Skeletal muscle cell (primary cell): ENCODE results near the gene CLPTM1L.

Experiments
- DNase-seq: peaks from one replicate; pipeline ENCODE4 v3.0.0-alpha.2; 2010; ENCODE audit warnings: low read depth
- H3K4me3 ChIP-seq: 2 replicates; pipeline ENCODE4 v1.5.1; 2011; ENCODE audit warnings: low read depth, mild to moderate bottlenecking, control low read depth, low read length, moderate library complexity

CLPTM1L gene

GRCh38 chr5:1319436-1320256, 25.3 kb downstream of the CLPTM1L start:
- no peak for DNase-seq
- H3K4me3 ChIP-seq, result no peak overlapping the region

DNA sequence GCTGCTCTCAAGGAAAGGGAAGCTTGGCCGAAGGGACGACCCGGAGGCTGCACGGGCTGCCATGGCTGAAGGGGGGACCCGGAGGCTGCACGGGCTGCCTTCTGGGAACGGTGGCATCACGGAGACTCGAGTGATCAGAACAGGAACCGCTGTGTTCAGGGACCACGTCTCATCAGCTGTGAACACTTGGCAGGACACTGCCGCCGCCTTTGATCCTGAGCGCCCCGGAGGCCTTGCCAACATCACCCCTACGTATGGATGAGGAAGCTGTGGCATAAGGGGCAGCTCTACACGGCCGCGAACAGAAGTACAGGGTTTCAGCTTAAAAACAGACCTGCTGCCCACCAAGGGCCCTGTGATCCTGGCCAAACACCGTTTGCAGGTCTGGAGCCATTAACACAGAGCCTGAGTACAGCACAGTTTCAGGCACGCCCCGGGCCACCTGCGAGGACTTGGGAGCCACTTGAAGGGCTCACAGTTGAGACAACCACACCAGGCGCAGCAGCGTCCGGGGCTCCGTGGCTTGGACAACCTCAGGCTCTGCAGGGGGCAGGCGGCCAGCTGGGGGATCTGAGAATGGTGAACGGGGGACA, 26.1 kb downstream of the CLPTM1L start:
- no peak overlapping the region for H3K4me3 ChIP-seq
- DNase-seq, result no peak

DNA sequence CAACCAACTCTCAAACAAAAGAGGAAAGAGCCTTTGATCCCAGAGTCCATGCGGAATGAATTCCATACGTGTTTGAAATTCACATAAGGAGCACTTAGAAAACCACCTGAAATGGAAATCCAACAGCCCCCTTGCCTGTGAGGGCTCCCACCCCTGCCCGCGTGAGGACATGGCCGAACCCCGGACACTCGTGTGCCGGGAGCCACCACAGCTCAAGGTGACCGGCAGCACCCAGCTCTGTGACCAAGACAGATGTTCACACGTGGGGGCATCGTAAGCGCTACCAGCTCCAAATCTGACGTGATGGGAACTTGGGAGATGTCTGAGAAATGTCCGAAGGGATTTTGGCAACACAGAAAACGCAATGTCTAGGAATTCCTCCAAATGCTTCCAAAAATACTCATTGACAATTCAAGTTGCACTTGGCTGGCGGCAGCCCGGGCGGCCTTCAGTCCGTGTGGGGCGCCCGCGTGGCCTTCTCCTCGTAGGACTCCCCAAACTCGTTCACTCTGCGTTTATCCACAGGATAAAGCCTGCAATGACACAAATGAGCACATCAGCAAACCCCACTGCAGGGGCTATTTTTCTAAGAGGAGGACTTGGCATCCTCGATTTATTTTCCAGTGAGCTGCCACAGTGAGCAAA, 26.9 kb downstream of the CLPTM1L start:
- H3K4me3 ChIP-seq, result no peak overlapping the region

GRCh38 chr5:1316588-1317340, 28.1 kb downstream of the CLPTM1L start:
- no peak overlapping the region for H3K4me3 ChIP-seq
- no peak for DNase-seq

More for the DNA sequence above, 26.9 kb downstream of the CLPTM1L start:
- no peak for DNase-seq

- DNase-seq, result no peak
- H3K4me3 ChIP-seq, result no peak overlapping the region
Measured at GRCh38 chr5:1315709-1316587, 29.0 kb downstream of the CLPTM1L start.

GRCh38 chr5:1315018-1315708, 29.7 kb downstream of the CLPTM1L start:
- no peak for DNase-seq
- H3K4me3 ChIP-seq, result no peak overlapping the region

- no peak overlapping the region for H3K4me3 ChIP-seq
- no peak for DNase-seq
Measured at GRCh38 chr5:1314564-1314982, 30.3 kb downstream of the CLPTM1L start.

DNA sequence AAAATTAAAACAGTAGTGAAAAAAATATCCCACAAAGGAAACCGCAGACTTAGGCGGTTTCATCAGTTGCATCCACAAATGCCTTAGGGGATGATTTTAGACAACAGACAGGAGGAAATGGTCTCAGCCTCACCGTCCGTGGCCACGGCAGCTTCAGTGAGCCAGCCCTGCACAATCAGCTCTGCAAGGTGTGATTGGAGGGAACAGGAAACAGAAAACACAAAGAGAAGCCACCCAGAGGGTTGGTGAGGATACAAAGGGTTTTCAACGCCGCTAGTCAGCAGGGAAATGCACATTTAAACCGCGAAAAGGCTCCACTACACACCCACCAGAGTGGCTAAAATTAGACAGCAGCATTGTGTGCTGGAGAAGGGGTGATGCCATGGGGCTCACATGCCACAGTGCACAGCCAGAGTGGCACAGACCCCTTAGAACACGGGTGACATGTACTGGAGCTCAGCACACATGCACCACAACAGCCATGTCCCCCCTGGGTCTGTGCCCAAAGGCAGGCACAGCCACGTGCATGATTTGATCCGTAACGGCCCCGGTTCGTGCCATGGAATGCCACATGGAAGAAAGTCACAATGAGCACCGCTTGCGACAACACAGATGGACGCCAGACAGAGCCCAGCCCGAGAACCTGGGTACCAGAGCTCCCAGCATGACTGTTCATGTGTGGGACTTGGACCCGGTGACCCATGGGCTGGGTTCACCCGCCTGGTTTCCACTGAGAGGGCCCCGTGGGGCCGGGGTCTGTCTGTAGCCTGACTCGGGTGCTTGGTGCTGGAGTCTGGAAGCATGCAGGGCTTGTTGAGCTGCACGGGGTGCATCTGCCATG, 31.7 kb downstream of the CLPTM1L start:
- DNase-seq, result no peak
- no peak overlapping the region for H3K4me3 ChIP-seq

GRCh38 chr5:1312206-1312605, 32.7 kb downstream of the CLPTM1L start:
- no peak for DNase-seq
- no peak overlapping the region for H3K4me3 ChIP-seq

GRCh38 chr5:1311439-1312055, 33.4 kb downstream of the CLPTM1L start:
- H3K4me3 ChIP-seq, result no peak overlapping the region
- DNase-seq, result no peak

DNA sequence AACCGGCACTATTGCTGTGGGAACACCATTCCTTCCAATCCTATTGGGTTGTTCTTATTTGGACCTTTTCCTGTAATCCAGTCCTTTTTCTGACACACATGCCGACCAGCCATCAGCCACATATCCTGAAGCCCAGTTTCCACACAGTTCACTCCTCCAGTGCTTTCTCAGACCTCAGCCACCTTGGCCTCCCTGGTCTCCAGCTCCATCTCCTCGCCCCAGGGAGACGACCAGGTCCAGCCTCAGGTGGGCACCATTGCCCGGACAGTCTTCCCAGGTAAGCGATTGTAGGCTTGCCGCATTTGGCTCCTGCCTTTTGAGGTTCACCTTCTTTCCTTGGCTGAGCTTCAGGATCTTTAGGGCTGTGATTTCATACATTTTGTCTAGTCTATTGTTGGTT, 34.8 kb downstream of the CLPTM1L start:
- no peak for DNase-seq

DNA sequence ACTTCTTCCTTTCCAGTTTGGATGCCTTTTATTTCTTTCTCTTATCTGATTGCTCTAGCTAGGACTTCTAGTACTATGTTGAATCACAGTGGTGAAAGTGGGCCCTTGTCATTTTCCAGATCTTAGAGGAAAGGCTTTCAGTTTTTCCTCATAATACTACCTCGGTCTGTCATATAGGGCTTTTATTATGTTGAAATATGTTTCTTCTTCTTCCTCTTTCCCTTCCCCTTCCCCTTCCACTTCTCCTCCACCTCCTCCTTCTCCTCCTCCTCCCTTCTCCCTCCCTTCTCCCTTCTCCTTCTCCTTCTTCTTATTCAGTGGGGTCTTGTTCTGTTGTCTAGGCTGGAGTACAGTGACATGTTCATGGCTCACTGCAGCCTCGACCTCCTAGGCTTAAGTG, 40.9 kb downstream of the CLPTM1L start:
- DNase-seq, result no peak
- no peak overlapping the region for H3K4me3 ChIP-seq

More for the DNA sequence above, 34.8 kb downstream of the CLPTM1L start:
- no peak overlapping the region for H3K4me3 ChIP-seq

GRCh38 chr5:1302258-1302657, 42.6 kb downstream of the CLPTM1L start:
- no peak overlapping the region for H3K4me3 ChIP-seq
- no peak for DNase-seq

GRCh38 chr5:1300581-1301083, 44.3 kb downstream of the CLPTM1L start:
- no peak overlapping the region for H3K4me3 ChIP-seq
- no peak for DNase-seq

- no peak overlapping the region for H3K4me3 ChIP-seq
- no peak for DNase-seq
Measured at GRCh38 chr5:1299961-1300360, 44.9 kb downstream of the CLPTM1L start.

- H3K4me3 ChIP-seq, result no peak overlapping the region
- no peak for DNase-seq
Measured at GRCh38 chr5:1299511-1299850, 45.4 kb downstream of the CLPTM1L start.
